Fibroblast of mammary gland (primary cell): Measurements from ENCODE around the gene MARCHF3.
"Not testable (repeated sequence)": the region's sequence is repeated elsewhere in the genome, so short reads cannot be mapped to it uniquely, and the experiment has no call there.

Experiments used
- DNase-seq: peaks from one replicate; pipeline ENCODE4 v3.0.0-alpha.2; 2010; ENCODE audit warnings: low read depth
- H3K4me3 ChIP-seq: 2 replicates; pipeline ENCODE4 v1.5.1; 2011; ENCODE audit warnings: low read depth, mild to moderate bottlenecking, low read length, moderate library complexity; ENCODE audit not compliant: control insufficient read depth
- TF ChIP-seq, protein P1 (sequence below): conservative IDR thresholded peaks from 2 replicates; pipeline ENCODE4 v1.5.1; 2011; ENCODE audit warnings: low read depth, low read length, inconsistent platforms; ENCODE audit not compliant: control insufficient read depth, insufficient read depth

Gene MARCHF3

DNA sequence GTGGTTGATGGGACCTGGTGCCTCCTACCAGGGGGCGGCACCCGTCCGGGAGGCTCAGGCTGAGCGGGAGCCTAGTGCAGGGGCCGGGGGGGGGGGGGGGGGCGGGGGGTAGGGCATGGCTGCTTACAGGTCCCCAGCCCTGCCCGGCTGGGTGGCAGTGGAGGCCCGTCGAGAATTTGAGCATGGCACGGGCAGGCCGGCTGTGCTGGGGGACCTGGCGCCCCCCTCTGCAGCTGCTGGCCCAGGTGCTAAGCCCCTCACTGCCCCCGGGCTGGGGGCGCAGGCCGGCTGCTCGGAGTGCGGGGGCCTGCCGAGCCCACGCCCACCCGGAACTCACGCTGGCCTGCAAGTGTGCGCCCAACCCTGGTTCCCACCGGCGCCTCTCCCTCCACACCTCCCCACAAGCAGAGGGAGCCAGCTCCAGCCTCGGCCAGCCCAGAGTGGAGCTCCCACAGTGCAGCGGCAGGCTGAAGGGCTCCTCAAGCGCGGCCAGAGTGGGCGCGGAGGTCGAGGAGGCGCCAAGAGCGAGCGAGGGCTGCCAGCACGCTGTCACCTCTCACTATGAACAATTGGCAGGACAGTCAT, 175.7 kb downstream of the MARCHF3 start:
- TF ChIP-seq, protein P1, sequence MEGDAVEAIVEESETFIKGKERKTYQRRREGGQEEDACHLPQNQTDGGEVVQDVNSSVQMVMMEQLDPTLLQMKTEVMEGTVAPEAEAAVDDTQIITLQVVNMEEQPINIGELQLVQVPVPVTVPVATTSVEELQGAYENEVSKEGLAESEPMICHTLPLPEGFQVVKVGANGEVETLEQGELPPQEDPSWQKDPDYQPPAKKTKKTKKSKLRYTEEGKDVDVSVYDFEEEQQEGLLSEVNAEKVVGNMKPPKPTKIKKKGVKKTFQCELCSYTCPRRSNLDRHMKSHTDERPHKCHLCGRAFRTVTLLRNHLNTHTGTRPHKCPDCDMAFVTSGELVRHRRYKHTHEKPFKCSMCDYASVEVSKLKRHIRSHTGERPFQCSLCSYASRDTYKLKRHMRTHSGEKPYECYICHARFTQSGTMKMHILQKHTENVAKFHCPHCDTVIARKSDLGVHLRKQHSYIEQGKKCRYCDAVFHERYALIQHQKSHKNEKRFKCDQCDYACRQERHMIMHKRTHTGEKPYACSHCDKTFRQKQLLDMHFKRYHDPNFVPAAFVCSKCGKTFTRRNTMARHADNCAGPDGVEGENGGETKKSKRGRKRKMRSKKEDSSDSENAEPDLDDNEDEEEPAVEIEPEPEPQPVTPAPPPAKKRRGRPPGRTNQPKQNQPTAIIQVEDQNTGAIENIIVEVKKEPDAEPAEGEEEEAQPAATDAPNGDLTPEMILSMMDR, result no peak
- DNase-seq, result no peak
- H3K4me3 ChIP-seq, result no peak overlapping the region

DNA sequence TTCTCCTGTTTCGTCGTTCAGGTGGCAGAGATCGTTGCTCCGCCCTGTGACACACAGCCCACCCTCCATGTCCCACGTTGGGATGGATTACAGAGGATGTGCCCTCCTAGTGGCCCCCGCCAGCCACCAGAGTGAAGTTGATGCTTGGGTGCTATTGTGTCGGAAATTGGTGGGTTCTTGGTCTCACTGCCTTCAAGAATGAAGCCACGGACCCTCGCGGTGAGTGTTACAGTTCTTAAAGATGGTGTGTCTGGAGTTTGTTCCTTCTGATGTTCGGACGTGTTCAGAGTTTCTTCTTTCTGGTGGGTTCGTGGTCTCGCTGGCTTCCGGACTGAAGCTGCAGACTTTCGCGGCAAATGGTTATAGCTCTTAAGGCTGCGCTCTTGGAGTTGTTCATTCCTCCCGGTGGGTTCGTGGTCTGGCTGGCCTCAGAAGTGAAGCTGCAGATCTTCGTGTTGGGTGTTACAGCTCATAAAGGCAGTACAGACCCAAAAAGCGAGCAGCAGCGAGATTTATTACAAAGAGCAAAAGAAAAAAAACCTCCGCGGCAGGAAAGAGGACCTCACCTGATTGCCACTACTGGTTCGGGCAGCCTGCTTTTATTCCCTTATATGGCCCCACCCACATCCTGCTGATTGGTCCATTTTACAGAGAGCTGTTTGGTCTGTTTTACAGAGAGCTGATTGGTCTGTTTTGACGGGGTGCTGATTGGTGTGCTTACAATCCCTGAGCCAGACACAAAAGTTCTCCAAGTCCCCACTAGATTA, 176.6 kb downstream of the MARCHF3 start:
- not testable (repeated sequence) for DNase-seq, H3K4me3 ChIP-seq

DNA sequence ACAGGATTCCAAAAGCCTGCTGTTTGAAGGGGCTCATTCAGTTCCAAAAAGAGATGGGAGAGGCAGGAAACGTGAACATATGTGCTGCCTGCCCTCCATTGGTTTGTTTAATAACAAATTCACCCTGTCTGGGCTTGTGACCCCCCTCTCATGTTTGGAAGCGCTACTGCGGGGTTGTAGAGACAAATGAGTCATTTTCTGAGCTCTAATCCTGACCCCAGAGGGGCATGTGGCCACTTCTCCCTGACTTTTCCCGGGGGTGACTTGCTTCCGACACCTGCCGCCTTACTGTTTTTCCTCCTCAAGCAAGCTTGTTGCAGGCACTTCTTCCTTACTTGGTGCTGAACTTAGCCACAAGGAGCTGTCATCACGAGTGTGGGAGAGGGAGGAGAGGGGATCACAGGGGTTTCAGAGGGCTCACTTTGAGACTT, 177.5 kb downstream of the MARCHF3 start:
- no peak overlapping the region for H3K4me3 ChIP-seq
- no peak for DNase-seq
- TF ChIP-seq, protein P1, result no peak

DNA sequence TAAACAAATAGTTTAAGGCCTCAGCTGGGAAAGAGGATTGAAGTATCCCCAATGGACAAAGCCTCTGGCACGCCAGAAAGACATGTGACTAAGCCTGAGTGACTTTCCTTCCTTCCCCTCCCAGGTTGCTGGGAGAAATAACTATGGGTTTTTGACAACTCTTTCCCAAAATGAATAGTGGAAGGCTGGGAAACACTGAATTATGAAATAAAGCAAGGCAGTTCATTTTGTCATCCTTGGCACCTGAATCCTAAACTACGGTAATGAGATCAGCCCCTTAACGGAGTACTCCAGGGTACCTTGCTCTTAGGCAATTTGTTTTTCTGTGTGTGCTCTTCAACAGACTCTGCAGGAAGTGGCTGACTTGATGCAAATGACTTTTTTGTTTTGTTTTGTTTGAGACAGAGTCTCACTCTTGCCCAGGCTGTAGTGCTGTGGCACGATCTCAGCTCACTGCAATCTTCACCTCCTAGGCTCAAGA, 178.2 kb downstream of the MARCHF3 start:
- TF ChIP-seq, protein P1, result no peak
- peak; percentile 66 for DNase-seq
- H3K4me3 ChIP-seq, result no peak overlapping the region

DNA sequence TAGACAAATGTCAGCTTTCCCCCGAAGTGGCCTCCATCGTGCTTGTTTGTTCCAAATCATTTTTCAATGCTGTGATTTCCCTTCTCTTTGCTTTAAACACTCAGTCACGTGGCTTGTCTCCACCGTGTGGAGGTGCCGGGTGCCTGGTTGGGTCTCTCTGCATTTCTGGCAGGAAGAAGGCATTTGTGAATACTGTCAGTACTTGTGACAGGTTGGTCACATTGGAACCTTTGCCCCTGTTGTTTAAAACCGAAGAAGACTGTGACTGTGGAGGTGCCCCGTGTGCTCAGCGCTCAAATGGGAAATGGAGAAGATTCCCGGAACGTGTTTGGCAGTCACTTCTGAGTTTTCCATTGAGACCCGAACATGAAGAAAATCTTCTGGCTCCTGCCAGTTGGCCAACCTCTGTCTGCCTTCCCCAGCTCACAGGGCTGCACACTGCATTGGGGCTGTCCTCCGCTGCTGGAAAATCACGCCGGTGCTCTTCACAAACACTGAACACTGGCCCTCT, 178.8 kb downstream of the MARCHF3 start:
- TF ChIP-seq, protein P1, result no peak
- DNase-seq, result no peak
- H3K4me3 ChIP-seq, result no peak overlapping the region

DNA sequence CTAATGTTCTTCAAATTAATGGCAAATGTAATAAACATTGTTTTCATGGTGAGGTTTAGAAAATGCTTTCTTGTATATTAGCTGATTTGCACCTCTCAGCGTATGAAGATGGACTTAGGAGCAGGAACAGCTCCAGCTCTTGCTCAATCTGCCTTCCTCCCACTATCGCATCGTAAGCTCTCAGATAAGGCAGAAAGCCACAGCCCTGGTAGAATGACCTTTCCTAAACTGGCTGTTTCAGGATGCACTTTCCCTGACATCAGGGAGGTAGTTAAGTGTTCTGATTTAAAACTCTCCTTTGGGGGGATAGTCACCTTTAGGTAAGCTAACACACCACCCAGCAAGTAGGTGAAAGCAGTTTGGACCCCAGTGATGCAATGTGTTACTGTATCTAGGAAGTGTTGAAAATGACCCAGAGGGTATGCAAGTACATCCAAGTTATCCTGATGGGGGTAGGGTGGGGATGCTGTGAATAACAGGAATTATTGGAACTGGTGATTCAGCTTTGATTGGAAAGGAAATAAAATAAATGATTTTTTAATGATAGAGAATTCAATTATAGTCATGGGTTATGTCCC, 181.2 kb downstream of the MARCHF3 start:
- TF ChIP-seq, protein P1, result no peak
- DNase-seq, result peak; percentile 42
- H3K4me3 ChIP-seq, result no peak overlapping the region

DNA sequence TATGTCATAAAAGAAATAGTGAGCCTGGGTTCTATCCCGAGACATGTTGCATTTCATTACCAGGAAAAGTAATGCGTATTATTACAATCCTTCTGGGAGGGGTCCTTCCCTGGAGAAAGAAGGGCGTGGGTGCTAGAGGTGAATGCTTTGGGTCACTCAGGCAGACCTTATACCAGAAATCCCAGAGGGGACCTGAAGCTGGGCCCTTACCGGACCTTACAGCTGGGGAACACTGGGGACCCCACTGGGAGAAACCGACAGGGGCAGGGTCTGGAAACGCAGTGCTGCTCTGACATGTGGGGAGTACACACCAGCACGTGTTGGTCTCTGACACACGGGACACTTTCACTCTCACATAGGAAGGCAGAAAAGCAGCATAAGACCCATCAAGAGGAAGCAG, 182.1 kb downstream of the MARCHF3 start:
- no peak for DNase-seq
- TF ChIP-seq, protein P1, result no peak
- H3K4me3 ChIP-seq, result no peak overlapping the region
